Neural cell (in vitro differentiated cells): Measurements from ENCODE around the gene OBI1.

Experiments
- EP300 ChIP-seq: fragments of 450-650 bp; conservative IDR thresholded peaks from 2 replicates; pipeline ENCODE4 v1.6.1; 2014; ENCODE audit warnings: antibody characterized with exemption, mild to moderate bottlenecking, moderate library complexity; ENCODE audit not compliant: poor library complexity, severe bottlenecking
- EZH2 ChIP-seq: fragments of 200-600, 300-800 bp; shearing (Covaris generic), sonication (generic); IDR thresholded peaks from 2 replicates; pipeline ENCODE4 v1.6.1; 2014; ENCODE audit warnings: antibody characterized with exemption, low read length, borderline replicate concordance, mild to moderate bottlenecking; ENCODE audit not compliant: insufficient read depth, poor library complexity, severe bottlenecking
- MXI1 ChIP-seq: fragments of 450-650 bp; conservative IDR thresholded peaks from 2 replicates; pipeline ENCODE4 v1.6.1; 2014; ENCODE audit warnings: antibody characterized with exemption, mild to moderate bottlenecking; ENCODE audit not compliant: poor library complexity, severe bottlenecking
- POLR2AphosphoS5 ChIP-seq: IDR thresholded peaks from 2 replicates; pipeline ENCODE4 v1.6.1; 2012
- RAD21 ChIP-seq: fragments of 450-650 bp; conservative IDR thresholded peaks from 2 replicates; pipeline ENCODE4 v1.6.1; 2014; ENCODE audit warnings: antibody characterized with exemption, mild to moderate bottlenecking, moderate library complexity
- TAF1 ChIP-seq: IDR thresholded peaks from 2 replicates; pipeline ENCODE4 v1.6.1; 2012; ENCODE audit warnings: low read depth
- TF ChIP-seq, protein P1 (sequence below): fragments of 450-650 bp; IDR thresholded peaks from 2 replicates; pipeline ENCODE4 v1.5.1; 2014; ENCODE audit warnings: antibody characterized with exemption, mild to moderate bottlenecking, moderate library complexity; ENCODE audit not compliant: poor library complexity, severe bottlenecking
- TF ChIP-seq, protein P2 (sequence below): IDR thresholded peaks from 2 replicates; pipeline ENCODE4 v1.6.1; 2012; ENCODE audit warnings: borderline replicate concordance

DNA sequence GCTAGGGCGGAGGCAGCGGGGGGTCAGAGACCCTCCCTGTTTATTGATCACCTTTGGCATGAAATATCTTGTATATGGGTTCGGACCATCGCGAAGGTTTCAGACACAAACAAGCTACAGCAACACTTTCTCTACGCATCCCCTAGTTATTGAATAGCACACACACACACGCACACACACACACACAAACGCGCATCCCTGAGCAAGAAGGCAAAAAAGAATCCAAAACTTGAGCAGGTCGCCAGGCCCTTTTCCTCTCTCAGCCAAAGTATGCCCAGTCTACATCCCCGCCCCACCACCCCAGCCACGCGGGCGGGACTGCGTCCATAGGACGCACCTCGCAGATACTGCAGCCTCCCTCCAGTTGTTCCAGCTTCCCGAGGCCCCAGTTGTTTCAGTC, 71.6 kb downstream of the OBI1 start:
- TF ChIP-seq, protein P1, sequence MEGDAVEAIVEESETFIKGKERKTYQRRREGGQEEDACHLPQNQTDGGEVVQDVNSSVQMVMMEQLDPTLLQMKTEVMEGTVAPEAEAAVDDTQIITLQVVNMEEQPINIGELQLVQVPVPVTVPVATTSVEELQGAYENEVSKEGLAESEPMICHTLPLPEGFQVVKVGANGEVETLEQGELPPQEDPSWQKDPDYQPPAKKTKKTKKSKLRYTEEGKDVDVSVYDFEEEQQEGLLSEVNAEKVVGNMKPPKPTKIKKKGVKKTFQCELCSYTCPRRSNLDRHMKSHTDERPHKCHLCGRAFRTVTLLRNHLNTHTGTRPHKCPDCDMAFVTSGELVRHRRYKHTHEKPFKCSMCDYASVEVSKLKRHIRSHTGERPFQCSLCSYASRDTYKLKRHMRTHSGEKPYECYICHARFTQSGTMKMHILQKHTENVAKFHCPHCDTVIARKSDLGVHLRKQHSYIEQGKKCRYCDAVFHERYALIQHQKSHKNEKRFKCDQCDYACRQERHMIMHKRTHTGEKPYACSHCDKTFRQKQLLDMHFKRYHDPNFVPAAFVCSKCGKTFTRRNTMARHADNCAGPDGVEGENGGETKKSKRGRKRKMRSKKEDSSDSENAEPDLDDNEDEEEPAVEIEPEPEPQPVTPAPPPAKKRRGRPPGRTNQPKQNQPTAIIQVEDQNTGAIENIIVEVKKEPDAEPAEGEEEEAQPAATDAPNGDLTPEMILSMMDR, result no peak
- TF ChIP-seq, protein P2, sequence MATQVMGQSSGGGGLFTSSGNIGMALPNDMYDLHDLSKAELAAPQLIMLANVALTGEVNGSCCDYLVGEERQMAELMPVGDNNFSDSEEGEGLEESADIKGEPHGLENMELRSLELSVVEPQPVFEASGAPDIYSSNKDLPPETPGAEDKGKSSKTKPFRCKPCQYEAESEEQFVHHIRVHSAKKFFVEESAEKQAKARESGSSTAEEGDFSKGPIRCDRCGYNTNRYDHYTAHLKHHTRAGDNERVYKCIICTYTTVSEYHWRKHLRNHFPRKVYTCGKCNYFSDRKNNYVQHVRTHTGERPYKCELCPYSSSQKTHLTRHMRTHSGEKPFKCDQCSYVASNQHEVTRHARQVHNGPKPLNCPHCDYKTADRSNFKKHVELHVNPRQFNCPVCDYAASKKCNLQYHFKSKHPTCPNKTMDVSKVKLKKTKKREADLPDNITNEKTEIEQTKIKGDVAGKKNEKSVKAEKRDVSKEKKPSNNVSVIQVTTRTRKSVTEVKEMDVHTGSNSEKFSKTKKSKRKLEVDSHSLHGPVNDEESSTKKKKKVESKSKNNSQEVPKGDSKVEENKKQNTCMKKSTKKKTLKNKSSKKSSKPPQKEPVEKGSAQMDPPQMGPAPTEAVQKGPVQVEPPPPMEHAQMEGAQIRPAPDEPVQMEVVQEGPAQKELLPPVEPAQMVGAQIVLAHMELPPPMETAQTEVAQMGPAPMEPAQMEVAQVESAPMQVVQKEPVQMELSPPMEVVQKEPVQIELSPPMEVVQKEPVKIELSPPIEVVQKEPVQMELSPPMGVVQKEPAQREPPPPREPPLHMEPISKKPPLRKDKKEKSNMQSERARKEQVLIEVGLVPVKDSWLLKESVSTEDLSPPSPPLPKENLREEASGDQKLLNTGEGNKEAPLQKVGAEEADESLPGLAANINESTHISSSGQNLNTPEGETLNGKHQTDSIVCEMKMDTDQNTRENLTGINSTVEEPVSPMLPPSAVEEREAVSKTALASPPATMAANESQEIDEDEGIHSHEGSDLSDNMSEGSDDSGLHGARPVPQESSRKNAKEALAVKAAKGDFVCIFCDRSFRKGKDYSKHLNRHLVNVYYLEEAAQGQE, result no peak
- TF ChIP-seq EZH2 (no peak), EP300 (no peak), POLR2AphosphoS5 (no peak), TAF1 (no peak), RAD21 (no peak), MXI1 (no peak)
